Measurements from ENCODE around the gene TMEM61.

The TMEM61 gene

GRCh38 chr1:54998677-54999076 lies 18.2 kb downstream of the TMEM61 start, which contains the start of gene BSND:
TSS of gene BSND (plus strand) at chr1:54998933. CDS start at chr1:54999187, 254 bp downstream.
- no peaks in the 10 kb centered on the region for H3K36me3 Mint-ChIP-seq
- H3K4me1 Mint-ChIP-seq = peaks cover 8% of the 10 kb centered on the region
- peaks cover 43% of the 10 kb centered on the region for H3K27me3 Mint-ChIP-seq
- no peak within 1 kb of the TSS for H3K4me3 Mint-ChIP-seq
- no peak within 1 kb of the TSS for H3K27ac Mint-ChIP-seq
- H3K9me3 Mint-ChIP-seq = no peaks in the 10 kb centered on the region
- no peak for ATAC-seq

- Mint-ChIP-seq H3K4me1 (peaks cover 8% of the 10 kb centered on the region), H3K9me3 (no peaks in the 10 kb centered on the region), H3K27me3 (peaks cover 26% of the 10 kb centered on the region), H3K4me3 (no peak overlapping the region), H3K27ac (no peak overlapping the region), H3K36me3 (no peaks in the 10 kb centered on the region)
- ATAC-seq = no peak
Measured at GRCh38 chr1:55000110-55001085, 20.0 kb downstream of the TMEM61 start.

- ATAC-seq = no peak
- H3K36me3 Mint-ChIP-seq = no peaks in the 10 kb centered on the region
- H3K4me3 Mint-ChIP-seq = no peak overlapping the region
- peaks cover 16% of the 10 kb centered on the region for H3K27me3 Mint-ChIP-seq
- H3K9me3 Mint-ChIP-seq = no peaks in the 10 kb centered on the region
- no peak overlapping the region for H3K27ac Mint-ChIP-seq
- peaks cover 5% of the 10 kb centered on the region for H3K4me1 Mint-ChIP-seq
Measured at GRCh38 chr1:55001311-55001710, 20.9 kb downstream of the TMEM61 start.

GRCh38 chr1:55002686-55003085 lies 22.3 kb downstream of the TMEM61 start:
- Mint-ChIP-seq H3K36me3 (no peaks in the 10 kb centered on the region), H3K4me3 (no peak overlapping the region), H3K27ac (no peak overlapping the region), H3K4me1 (no peaks in the 10 kb centered on the region), H3K27me3 (peaks cover 3% of the 10 kb centered on the region), H3K9me3 (no peaks in the 10 kb centered on the region)
- ATAC-seq = no peak

- no peaks in the 10 kb centered on the region for H3K4me1 Mint-ChIP-seq
- no peaks in the 10 kb centered on the region for H3K36me3 Mint-ChIP-seq
- peaks cover 3% of the 10 kb centered on the region for H3K9me3 Mint-ChIP-seq
- no peak overlapping the region for H3K4me3 Mint-ChIP-seq
- no peak overlapping the region for H3K27ac Mint-ChIP-seq
- ATAC-seq = no peak
- peaks cover 7% of the 10 kb centered on the region for H3K27me3 Mint-ChIP-seq
Measured at GRCh38 chr1:55005351-55006140, 25.1 kb downstream of the TMEM61 start.

GRCh38 chr1:55006931-55007330 lies 26.5 kb downstream of the TMEM61 start:
- no peak for ATAC-seq
- Mint-ChIP-seq H3K27me3 (peaks cover 7% of the 10 kb centered on the region), H3K4me1 (no peaks in the 10 kb centered on the region), H3K9me3 (peaks cover 3% of the 10 kb centered on the region), H3K27ac (no peak overlapping the region), H3K4me3 (no peak overlapping the region), H3K36me3 (no peaks in the 10 kb centered on the region)

GRCh38 chr1:55007625-55008024 lies 27.2 kb downstream of the TMEM61 start:
- Mint-ChIP-seq H3K36me3 (no peaks in the 10 kb centered on the region), H3K27ac (no peak overlapping the region), H3K4me1 (no peaks in the 10 kb centered on the region), H3K9me3 (peaks cover 3% of the 10 kb centered on the region), H3K4me3 (no peak overlapping the region), H3K27me3 (peaks cover 7% of the 10 kb centered on the region)
- no peak for ATAC-seq

- no peaks in the 10 kb centered on the region for H3K36me3 Mint-ChIP-seq
- H3K4me1 Mint-ChIP-seq = no peaks in the 10 kb centered on the region
- no peak overlapping the region for H3K27ac Mint-ChIP-seq
- H3K27me3 Mint-ChIP-seq = peaks cover 28% of the 10 kb centered on the region
- H3K9me3 Mint-ChIP-seq = peaks cover 3% of the 10 kb centered on the region
- no peak overlapping the region for H3K4me3 Mint-ChIP-seq
- ATAC-seq = no peak
Measured at GRCh38 chr1:55010194-55010886, 29.9 kb downstream of the TMEM61 start.

GRCh38 chr1:55010887-55011217 lies 30.4 kb downstream of the TMEM61 start:
- Mint-ChIP-seq H3K36me3 (no peaks in the 10 kb centered on the region), H3K9me3 (peaks cover 3% of the 10 kb centered on the region), H3K27me3 (peaks cover 33% of the 10 kb centered on the region), H3K27ac (no peak overlapping the region), H3K4me3 (no peak overlapping the region), H3K4me1 (no peaks in the 10 kb centered on the region)
- ATAC-seq = no peak

- peaks cover 37% of the 10 kb centered on the region for H3K27me3 Mint-ChIP-seq
- H3K9me3 Mint-ChIP-seq = peaks cover 3% of the 10 kb centered on the region
- H3K36me3 Mint-ChIP-seq = no peaks in the 10 kb centered on the region
- H3K27ac Mint-ChIP-seq = no peak overlapping the region
- no peak overlapping the region for H3K4me3 Mint-ChIP-seq
- H3K4me1 Mint-ChIP-seq = no peaks in the 10 kb centered on the region
- ATAC-seq = no peak
Measured at GRCh38 chr1:55012661-55013060, 32.2 kb downstream of the TMEM61 start.

GRCh38 chr1:55015123-55015522 lies 34.7 kb downstream of the TMEM61 start:
- no peak overlapping the region for H3K4me3 Mint-ChIP-seq
- peak; percentile 3 for ATAC-seq
- H3K9me3 Mint-ChIP-seq = no peaks in the 10 kb centered on the region
- no peak overlapping the region for H3K27ac Mint-ChIP-seq
- no peaks in the 10 kb centered on the region for H3K4me1 Mint-ChIP-seq
- no peaks in the 10 kb centered on the region for H3K36me3 Mint-ChIP-seq
- peaks cover 42% of the 10 kb centered on the region for H3K27me3 Mint-ChIP-seq

- ATAC-seq = no peak
- no peaks in the 10 kb centered on the region for H3K9me3 Mint-ChIP-seq
- no peaks in the 10 kb centered on the region for H3K36me3 Mint-ChIP-seq
- no peak overlapping the region for H3K4me3 Mint-ChIP-seq
- H3K4me1 Mint-ChIP-seq = no peaks in the 10 kb centered on the region
- peaks cover 50% of the 10 kb centered on the region for H3K27me3 Mint-ChIP-seq
- H3K27ac Mint-ChIP-seq = no peak overlapping the region
Measured at GRCh38 chr1:55015731-55016620, 35.5 kb downstream of the TMEM61 start.

- Mint-ChIP-seq H3K4me1 (no peaks in the 10 kb centered on the region), H3K27me3 (peaks cover 73% of the 10 kb centered on the region), H3K27ac (no peak overlapping the region), H3K36me3 (no peaks in the 10 kb centered on the region), H3K4me3 (no peak overlapping the region), H3K9me3 (no peaks in the 10 kb centered on the region)
- no peak for ATAC-seq
Measured at GRCh38 chr1:55018395-55018794, 38.0 kb downstream of the TMEM61 start.

GRCh38 chr1:55021942-55022546 lies 41.6 kb downstream of the TMEM61 start:
- peaks cover 6% of the 10 kb centered on the region for H3K4me1 Mint-ChIP-seq
- no peak overlapping the region for H3K4me3 Mint-ChIP-seq
- H3K36me3 Mint-ChIP-seq = no peaks in the 10 kb centered on the region
- peak; percentile 83 for ATAC-seq
- no peaks in the 10 kb centered on the region for H3K9me3 Mint-ChIP-seq
- H3K27ac Mint-ChIP-seq = no peak overlapping the region
- peaks cover 60% of the 10 kb centered on the region for H3K27me3 Mint-ChIP-seq

All from stimulated activated memory B cell treated with anti-CD40 and anti-IgM and Interleukin-4, amounts not matched to agents 10 μg/mL and 1 μg/mL and 100 μg/mL, for 72 hours (primary cell).